HFFc6 (cell line): ENCODE data around the gene SLC10A7. TPM values are rescaled to one million over a fixed set of nuclear protein-coding genes. Genes with fewer than 3 reads are reported as not detected.

Source experiments
- DNase-seq: peaks from one replicate; pipeline ENCODE4 v3.0.0-alpha.2; 2018
- H3K27ac Mint-ChIP-seq: 2 replicates; pipeline ENCODE4 v1.8.0; 2020; ENCODE audit warnings: mild to moderate bottlenecking, mixed read lengths
- H3K27me3 Mint-ChIP-seq: 2 replicates; pipeline ENCODE4 v1.8.0; 2021; ENCODE audit warnings: mild to moderate bottlenecking, moderate library complexity, mixed read lengths; ENCODE audit not compliant: insufficient read depth
- H3K36me3 Mint-ChIP-seq: 2 replicates; pipeline ENCODE4 v1.8.0; 2021; ENCODE audit warnings: low read depth, mixed read lengths
- H3K4me1 Mint-ChIP-seq: 2 replicates; pipeline ENCODE4 v1.8.0; 2020; ENCODE audit warnings: low read depth, mixed read lengths
- H3K4me3 Mint-ChIP-seq: 2 replicates; pipeline ENCODE4 v1.8.0; 2020; ENCODE audit warnings: mild to moderate bottlenecking, moderate library complexity, mixed read lengths
- H3K9me3 Mint-ChIP-seq: 2 replicates; pipeline ENCODE4 v1.8.0; 2020; ENCODE audit warnings: mild to moderate bottlenecking, mixed read lengths
- total RNA-seq, 6 experiments: library from RNA; stranded (reverse); fragmentation: NEBNext Ultra II Directional; extraction: Animal tissue kit (Norgen Biotek cat#: 25700); gene quantifications; 2 replicates in 1 of 6; 3 replicates in 5 of 6; pipeline ENCODE4 v1.2.3, GENCODE V29; 2021
- TF ChIP-seq, protein P1 (sequence below): fragments of 200-600 bp; sonication (generic); IDR thresholded peaks from 2 replicates; pipeline ENCODE4 v1.5.0; 2021; ENCODE audit warnings: antibody characterized with exemption, mild to moderate bottlenecking

The SLC10A7 gene
- total RNA-seq, 6 experiments from 2014 or later: 8.8 to 13.2 (median 10.7) TPM

DNA sequence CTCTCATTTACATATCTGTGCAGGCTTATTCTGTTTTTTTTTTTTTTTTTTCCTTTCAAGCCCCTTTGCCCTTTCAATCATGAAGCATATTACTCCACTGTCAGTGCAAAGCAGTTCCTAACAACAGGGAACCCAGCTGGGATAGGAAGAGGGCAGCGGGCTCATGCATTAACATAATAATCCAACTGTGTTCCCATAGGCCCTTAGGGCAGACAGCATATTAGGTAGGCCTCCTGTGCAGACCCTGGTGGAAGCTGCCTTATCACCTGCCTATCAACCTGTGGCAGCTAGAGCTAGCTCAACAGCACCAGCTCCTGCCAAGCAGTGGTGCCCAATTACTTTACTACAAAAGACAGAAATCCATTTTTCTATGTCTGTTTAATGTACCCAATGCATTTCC is 49.3 kb downstream of the SLC10A7 start:
- no peak overlapping the region for H3K27ac Mint-ChIP-seq
- H3K9me3 Mint-ChIP-seq: no peaks in the 10 kb centered on the region
- H3K27me3 Mint-ChIP-seq: no peaks in the 10 kb centered on the region
- peaks cover 17% of the 10 kb centered on the region for H3K4me1 Mint-ChIP-seq
- 0 out of 2 replicates have a peak, but pooled peaks cover 5% of the 10 kb centered on the region for H3K36me3 Mint-ChIP-seq
- TF ChIP-seq, protein P1, sequence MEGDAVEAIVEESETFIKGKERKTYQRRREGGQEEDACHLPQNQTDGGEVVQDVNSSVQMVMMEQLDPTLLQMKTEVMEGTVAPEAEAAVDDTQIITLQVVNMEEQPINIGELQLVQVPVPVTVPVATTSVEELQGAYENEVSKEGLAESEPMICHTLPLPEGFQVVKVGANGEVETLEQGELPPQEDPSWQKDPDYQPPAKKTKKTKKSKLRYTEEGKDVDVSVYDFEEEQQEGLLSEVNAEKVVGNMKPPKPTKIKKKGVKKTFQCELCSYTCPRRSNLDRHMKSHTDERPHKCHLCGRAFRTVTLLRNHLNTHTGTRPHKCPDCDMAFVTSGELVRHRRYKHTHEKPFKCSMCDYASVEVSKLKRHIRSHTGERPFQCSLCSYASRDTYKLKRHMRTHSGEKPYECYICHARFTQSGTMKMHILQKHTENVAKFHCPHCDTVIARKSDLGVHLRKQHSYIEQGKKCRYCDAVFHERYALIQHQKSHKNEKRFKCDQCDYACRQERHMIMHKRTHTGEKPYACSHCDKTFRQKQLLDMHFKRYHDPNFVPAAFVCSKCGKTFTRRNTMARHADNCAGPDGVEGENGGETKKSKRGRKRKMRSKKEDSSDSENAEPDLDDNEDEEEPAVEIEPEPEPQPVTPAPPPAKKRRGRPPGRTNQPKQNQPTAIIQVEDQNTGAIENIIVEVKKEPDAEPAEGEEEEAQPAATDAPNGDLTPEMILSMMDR: no peak
- no peak for DNase-seq
- H3K4me3 Mint-ChIP-seq: no peak overlapping the region

DNA sequence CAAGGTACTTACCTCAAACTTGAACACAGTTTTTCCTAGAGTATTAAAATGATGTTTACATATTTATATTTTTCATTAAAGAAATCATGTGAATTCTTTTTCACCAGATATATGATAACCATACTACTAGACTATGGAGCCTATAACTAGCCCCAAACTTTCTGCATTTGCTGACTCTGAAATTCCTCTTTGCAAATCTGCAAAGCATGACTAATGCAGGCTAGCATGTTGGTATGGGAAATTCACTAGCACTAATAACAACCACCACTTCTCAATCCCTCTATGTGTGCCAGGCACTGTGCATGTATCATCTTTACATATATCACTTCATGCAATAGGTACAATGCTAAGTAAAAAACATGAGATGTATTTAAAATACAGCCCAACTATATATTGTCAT is 51.1 kb downstream of the SLC10A7 start:
- DNase-seq: no peak
- Mint-ChIP-seq H3K4me3 (no peak overlapping the region), H3K9me3 (no peaks in the 10 kb centered on the region), H3K27me3 (no peaks in the 10 kb centered on the region), H3K36me3 (no peaks in the 10 kb centered on the region), H3K4me1 (peaks cover 17% of the 10 kb centered on the region), H3K27ac (no peak overlapping the region)
- TF ChIP-seq, protein P1: no peak

DNA sequence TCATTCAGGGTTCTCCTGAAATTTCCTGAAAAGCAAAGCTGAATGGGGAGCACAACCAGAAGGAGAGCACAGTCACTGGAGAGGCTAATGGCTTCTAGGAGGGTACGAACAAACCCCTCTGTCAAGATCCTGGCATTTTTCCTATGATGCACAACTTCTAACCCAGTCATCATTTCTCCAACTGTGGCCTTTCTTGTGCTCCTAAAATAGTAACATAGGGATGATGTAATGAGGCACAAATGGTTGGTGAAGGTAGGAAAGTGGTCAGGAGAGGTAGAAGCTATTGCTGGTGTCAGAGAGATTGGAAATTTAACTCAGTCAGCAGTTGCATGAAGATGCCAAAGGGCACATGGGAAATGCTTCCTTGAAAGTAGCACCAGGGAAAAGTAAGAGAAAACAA is 52.7 kb downstream of the SLC10A7 start:
- H3K4me1 Mint-ChIP-seq: peaks cover 30% of the 10 kb centered on the region
- no peak overlapping the region for H3K4me3 Mint-ChIP-seq
- no peaks in the 10 kb centered on the region for H3K27me3 Mint-ChIP-seq
- TF ChIP-seq, protein P1: no peak
- no peaks in the 10 kb centered on the region for H3K9me3 Mint-ChIP-seq
- no peaks in the 10 kb centered on the region for H3K36me3 Mint-ChIP-seq
- no peak for DNase-seq
- H3K27ac Mint-ChIP-seq: no peak overlapping the region

DNA sequence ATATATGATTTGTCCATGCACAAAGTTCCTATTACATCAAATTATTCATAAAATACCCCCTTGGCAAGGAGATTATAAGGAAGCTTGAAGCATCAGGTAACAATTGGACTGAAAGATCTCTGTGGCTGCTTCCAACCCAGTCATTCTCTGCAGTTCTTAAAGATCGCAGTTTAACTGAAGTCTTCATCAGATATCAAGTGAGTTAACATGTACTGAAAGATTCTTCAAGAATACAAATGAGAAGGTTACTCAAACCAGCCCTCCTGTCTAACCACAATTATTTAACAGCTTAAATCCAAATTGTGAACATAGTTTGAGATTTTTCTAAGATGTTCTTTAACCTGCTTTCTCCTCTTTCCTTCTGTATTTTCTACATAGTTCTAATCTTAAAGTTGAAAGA is 56.1 kb downstream of the SLC10A7 start:
- Mint-ChIP-seq H3K36me3 (no peaks in the 10 kb centered on the region), H3K27ac (no peak overlapping the region; the same call in 1 of the 2 replicates), H3K27me3 (no peaks in the 10 kb centered on the region), H3K4me1 (peaks cover 32% of the 10 kb centered on the region), H3K9me3 (no peaks in the 10 kb centered on the region), H3K4me3 (no peak overlapping the region)
- DNase-seq: no peak
- TF ChIP-seq, protein P1: no peak

DNA sequence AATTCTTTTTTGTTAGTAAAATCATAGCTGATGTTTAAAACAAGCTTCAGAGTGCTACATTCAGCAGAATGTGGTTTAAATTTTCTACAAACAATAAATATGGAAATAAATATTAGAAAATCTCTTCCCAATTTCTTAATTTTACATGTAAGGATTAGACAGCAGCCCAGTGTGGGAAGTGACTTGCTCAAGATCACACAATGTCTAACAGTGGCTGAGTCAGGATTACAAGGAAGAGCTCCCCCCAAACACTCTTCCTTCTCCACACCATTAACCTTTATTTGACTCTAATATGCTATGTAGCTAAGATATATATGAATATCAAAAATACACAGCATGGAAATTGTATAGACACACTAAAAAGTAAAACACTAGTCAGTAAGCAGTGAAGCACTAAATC is 59.5 kb downstream of the SLC10A7 start:
- Mint-ChIP-seq H3K27me3 (no peaks in the 10 kb centered on the region), H3K4me1 (peaks cover 33% of the 10 kb centered on the region), H3K36me3 (no peaks in the 10 kb centered on the region), H3K27ac (no peak overlapping the region), H3K9me3 (no peaks in the 10 kb centered on the region), H3K4me3 (no peak overlapping the region)
- TF ChIP-seq, protein P1: no peak
- DNase-seq: no peak

DNA sequence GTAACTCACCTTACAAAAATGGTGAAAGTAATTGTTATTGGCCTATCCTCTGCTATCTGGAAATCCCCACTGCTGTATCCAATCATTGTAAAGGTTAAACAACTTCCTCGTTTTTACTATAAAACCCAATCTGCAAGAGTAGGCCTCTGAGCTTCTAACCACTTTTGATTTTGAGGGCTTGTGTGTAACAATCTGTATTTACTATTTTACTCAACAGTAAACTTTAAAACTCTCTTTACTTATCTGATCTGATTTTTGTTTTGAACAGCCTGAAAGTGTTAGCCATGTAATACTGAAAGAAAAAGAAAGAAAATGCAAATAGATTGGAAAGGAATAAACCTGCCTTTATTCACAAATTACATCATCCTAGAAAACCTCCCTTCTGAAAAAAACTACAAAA is 63.1 kb downstream of the SLC10A7 start:
- TF ChIP-seq, protein P1: no peak
- no peaks in the 10 kb centered on the region for H3K36me3 Mint-ChIP-seq
- no peak for DNase-seq
- peaks cover 14% of the 10 kb centered on the region for H3K4me1 Mint-ChIP-seq
- H3K27ac Mint-ChIP-seq: no peak overlapping the region
- no peak overlapping the region for H3K4me3 Mint-ChIP-seq
- no peaks in the 10 kb centered on the region for H3K27me3 Mint-ChIP-seq
- H3K9me3 Mint-ChIP-seq: no peaks in the 10 kb centered on the region
